Measurements from ENCODE around the gene RTN3. TPM values are rescaled to one million over a fixed set of nuclear protein-coding genes. Genes with fewer than 3 reads are reported as not detected.

Gene RTN3
- total RNA-seq, 1 experiment from 2014 or later: 95.0 TPM

- intact Hi-C loops (cut with micrococcal nuclease): no loop called here
- no peak for DNase-seq (ENCODE audit: low read depth, low spot score)
- Histone ChIP-seq H3K27me3 (ENCODE audit: insufficient read depth, low read length) (no peaks in the 10 kb centered on the region), H3K36me3 (ENCODE audit: control insufficient read depth in 1 of 2, insufficient read depth in 2 of 2, low read length in 2 of 2) (no peaks in the 10 kb centered on the region), H3K9me2 (ENCODE audit: insufficient read depth) (no peaks in the 10 kb centered on the region), H2AFZ (ENCODE audit: low read depth, low read length, poor library complexity, severe bottlenecking) (no peak overlapping the region), H3K4me2 (ENCODE audit: low read length) (no peak overlapping the region), H3K4me1 (ENCODE audit: control insufficient read depth in 1 of 2, insufficient read depth in 2 of 2, low read length in 2 of 2) (no peaks in the 10 kb centered on the region), H3K79me2 (ENCODE audit: insufficient read depth, low read length) (peaks cover 64% of the 10 kb centered on the region), H3K9me3 (ENCODE audit: control insufficient read depth in 1 of 2, insufficient read depth in 1 of 2, low read depth in 1 of 2, low read length in 2 of 2) (no peaks in the 10 kb centered on the region), H4K20me1 (ENCODE audit: insufficient read depth) (no peaks in the 10 kb centered on the region), H3K9ac (ENCODE audit: low read length) (no peak overlapping the region), H3K4me3 (replicated peaks in 1 of 2; ENCODE audit: low read depth in 1 of 2, low read length in 2 of 2) (no peak overlapping the region), H3K27ac (ENCODE audit: low read depth, low read length) (no peak overlapping the region)
- ChIA-PET RAD21 (ENCODE audit: low non-redundant PET in 1 of 2, low total read pairs in 2 of 2, uncharacterized antibody in 2 of 2, unreplicated experiment in 2 of 2) (interaction anchor here in 1 of 2 experiments (0.5 kb wide), 1 partner anchor 23 kb away, joined by 10 read pairs; no protein-coding TSS in a partner anchor), CTCF (no interaction called here), POLR2A (no interaction called here)
- no TSS peak for BruUV-seq (replicated peaks)
- TF ChIP-seq ZFX (IDR thresholded peaks at IDR 0.05): no peak
- TF ChIP-seq CBX3 (IDR thresholded peaks at IDR 0.05; ENCODE audit: low read depth): no peak
- no peak for TF ChIP-seq POLR2A (IDR thresholded peaks at IDR 0.05; ENCODE audit: borderline replicate concordance, extremely low read depth, insufficient read depth, insufficient read length)
- no peak for TF ChIP-seq ZNF274 (IDR thresholded peaks at IDR 0.05; ENCODE audit: low read depth, low read length)
- no peak for TF ChIP-seq ELF1 (IDR thresholded peaks at IDR 0.05; ENCODE audit: borderline replicate concordance, low read depth)
- no peak for TF ChIP-seq YY1 (IDR thresholded peaks at IDR 0.05; ENCODE audit: extremely low read depth, insufficient replicate concordance, low read depth, low read length)
- TF ChIP-seq, protein P1, sequence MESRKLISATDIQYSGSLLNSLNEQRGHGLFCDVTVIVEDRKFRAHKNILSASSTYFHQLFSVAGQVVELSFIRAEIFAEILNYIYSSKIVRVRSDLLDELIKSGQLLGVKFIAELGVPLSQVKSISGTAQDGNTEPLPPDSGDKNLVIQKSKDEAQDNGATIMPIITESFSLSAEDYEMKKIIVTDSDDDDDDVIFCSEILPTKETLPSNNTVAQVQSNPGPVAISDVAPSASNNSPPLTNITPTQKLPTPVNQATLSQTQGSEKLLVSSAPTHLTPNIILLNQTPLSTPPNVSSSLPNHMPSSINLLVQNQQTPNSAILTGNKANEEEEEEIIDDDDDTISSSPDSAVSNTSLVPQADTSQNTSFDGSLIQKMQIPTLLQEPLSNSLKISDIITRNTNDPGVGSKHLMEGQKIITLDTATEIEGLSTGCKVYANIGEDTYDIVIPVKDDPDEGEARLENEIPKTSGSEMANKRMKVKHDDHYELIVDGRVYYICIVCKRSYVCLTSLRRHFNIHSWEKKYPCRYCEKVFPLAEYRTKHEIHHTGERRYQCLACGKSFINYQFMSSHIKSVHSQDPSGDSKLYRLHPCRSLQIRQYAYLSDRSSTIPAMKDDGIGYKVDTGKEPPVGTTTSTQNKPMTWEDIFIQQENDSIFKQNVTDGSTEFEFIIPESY (IDR thresholded peaks at IDR 0.05; ENCODE audit: extremely low read depth, insufficient replicate concordance, low read length): no peak
- TF ChIP-seq SIN3A (IDR thresholded peaks at IDR 0.05; ENCODE audit: low read depth): no peak
- no peak for TF ChIP-seq SP1 (IDR thresholded peaks at IDR 0.05; ENCODE audit: low read depth)
- TF ChIP-seq, protein P2, sequence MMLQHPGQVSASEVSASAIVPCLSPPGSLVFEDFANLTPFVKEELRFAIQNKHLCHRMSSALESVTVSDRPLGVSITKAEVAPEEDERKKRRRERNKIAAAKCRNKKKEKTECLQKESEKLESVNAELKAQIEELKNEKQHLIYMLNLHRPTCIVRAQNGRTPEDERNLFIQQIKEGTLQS (IDR thresholded peaks at IDR 0.05): no peak
- no peak for TF ChIP-seq EGR1 (IDR thresholded peaks at IDR 0.05; ENCODE audit: low read depth)
- TF ChIP-seq EZH2 (IDR thresholded peaks at IDR 0.05): no peak
- TF ChIP-seq JUND (IDR thresholded peaks at IDR 0.05): no peak
- no peak for ATAC-seq
Observed at GRCh38 chr11:63705526-63705925, 24.2 kb downstream of the RTN3 start.
